ENCODE results near the gene CADM1.

DNA sequence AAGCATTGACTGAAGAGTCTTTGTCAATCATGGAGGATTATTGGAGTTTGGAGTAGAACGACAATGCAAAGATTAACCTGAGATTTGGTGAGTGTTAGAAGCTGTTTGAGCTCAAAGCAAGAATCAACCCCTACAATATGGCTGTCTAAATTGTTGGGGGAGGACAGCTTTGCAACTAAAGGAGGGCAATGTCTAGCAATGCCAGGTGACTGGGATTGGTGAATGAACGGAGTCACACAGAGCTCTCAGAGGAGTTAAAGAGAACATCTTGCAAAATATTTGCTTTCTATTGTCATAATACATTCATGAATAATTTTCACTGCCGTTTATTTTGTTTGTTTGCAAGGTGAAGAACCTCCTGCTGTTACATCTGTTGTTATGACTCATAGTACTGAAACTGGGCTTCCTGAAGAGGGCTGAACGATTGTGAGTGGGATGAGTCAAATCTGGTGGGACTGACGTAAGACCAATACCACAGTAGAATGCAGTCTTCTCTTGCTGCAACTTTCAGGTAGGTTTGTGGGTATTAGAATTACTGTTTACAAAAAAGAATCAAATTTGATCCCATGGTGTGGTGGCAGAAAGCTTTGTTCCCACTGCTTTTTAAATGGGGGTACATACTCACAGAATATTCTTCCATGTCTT lies 281.9 kb downstream of the CADM1 start:
- TF ChIP-seq, protein P1, sequence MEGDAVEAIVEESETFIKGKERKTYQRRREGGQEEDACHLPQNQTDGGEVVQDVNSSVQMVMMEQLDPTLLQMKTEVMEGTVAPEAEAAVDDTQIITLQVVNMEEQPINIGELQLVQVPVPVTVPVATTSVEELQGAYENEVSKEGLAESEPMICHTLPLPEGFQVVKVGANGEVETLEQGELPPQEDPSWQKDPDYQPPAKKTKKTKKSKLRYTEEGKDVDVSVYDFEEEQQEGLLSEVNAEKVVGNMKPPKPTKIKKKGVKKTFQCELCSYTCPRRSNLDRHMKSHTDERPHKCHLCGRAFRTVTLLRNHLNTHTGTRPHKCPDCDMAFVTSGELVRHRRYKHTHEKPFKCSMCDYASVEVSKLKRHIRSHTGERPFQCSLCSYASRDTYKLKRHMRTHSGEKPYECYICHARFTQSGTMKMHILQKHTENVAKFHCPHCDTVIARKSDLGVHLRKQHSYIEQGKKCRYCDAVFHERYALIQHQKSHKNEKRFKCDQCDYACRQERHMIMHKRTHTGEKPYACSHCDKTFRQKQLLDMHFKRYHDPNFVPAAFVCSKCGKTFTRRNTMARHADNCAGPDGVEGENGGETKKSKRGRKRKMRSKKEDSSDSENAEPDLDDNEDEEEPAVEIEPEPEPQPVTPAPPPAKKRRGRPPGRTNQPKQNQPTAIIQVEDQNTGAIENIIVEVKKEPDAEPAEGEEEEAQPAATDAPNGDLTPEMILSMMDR (IDR thresholded peaks at IDR 0.05 in 8 of 11, conservative IDR thresholded peaks at IDR 0.05 in 3 of 11): no peak
- no peak for TF ChIP-seq POLR2A (IDR thresholded peaks at IDR 0.05)
- TF ChIP-seq POLR2AphosphoS5 (IDR thresholded peaks at IDR 0.05): peak in 1 of 3 donors; percentile 20
